ENCODE measurements around the gene RPS6KA5. TPM values are rescaled to one million over a fixed set of nuclear protein-coding genes. Genes with fewer than 3 reads are reported as not detected.
"Not testable (repeated sequence)": the region's sequence is repeated elsewhere in the genome, so short reads cannot be mapped to it uniquely, and the experiment has no call there.

RPS6KA5 gene
- total RNA-seq, 8 experiments from 2014 or later: 2.5 to 25.2 (median 5.8) TPM

- no peaks in the 10 kb centered on the region for H3K4me1 ChIP-seq (replicated peaks in 1 of 2)
- in situ Hi-C loops (cut with MboI; ENCODE audit: low pct_unique_long_range_greater_than_20kb in 2 of 9, low sequenced_read_pairs in 9 of 9, unreplicated experiment in 9 of 9): no loop called here
Measured at GRCh38 chr14:91088585-91089235, 28.3 kb upstream of the RPS6KA5 start.

GRCh38 chr14:91087470-91087869 lies 27.0 kb upstream of the RPS6KA5 start:
- H3K4me1 ChIP-seq (replicated peaks in 1 of 2); H3K4me3 ChIP-seq; H3K27ac ChIP-seq; ATAC-seq (replicated peaks in 6 of 8); in situ Hi-C loops (cut with MboI; ENCODE audit: low pct_unique_long_range_greater_than_20kb in 2 of 9, low sequenced_read_pairs in 9 of 9, unreplicated experiment in 9 of 9): not testable (repeated sequence)
- WGBS, 10 experiments: 37 to 89% (median 80%) methylated on average over 1 to 5 of the region's 5 CpGs; no CpG with 5 or more reads in 2 of the 10 experiments

More at GRCh38 chr14:91088585-91089235, 28.3 kb upstream of the RPS6KA5 start:
- Histone ChIP-seq H3K27ac (no peak overlapping the region), H3K4me3 (no peak overlapping the region)
- 33 to 100% (median 80%) methylated on average over 1 to 4 of the region's 5 CpGs; no CpG with 5 or more reads in 5 of the 10 experiments for WGBS, 10 experiments
- ATAC-seq (replicated peaks in 6 of 8): no peak

GRCh38 chr14:91084516-91084915 lies 24.1 kb upstream of the RPS6KA5 start:
- H3K4me1 ChIP-seq (replicated peaks in 1 of 2): no peaks in the 10 kb centered on the region
- no peak overlapping the region for H3K4me3 ChIP-seq
- ATAC-seq (replicated peaks in 6 of 8): no peak
- in situ Hi-C loops (cut with MboI; ENCODE audit: low pct_unique_long_range_greater_than_20kb in 2 of 9, low sequenced_read_pairs in 9 of 9, unreplicated experiment in 9 of 9): no loop called here
- 0 to 65% (median 42%) methylated on average over 1 to 2 of the region's 2 CpGs; no CpG with 5 or more reads in 3 of the 10 experiments for WGBS, 10 experiments
- no peak overlapping the region for H3K27ac ChIP-seq

GRCh38 chr14:91082282-91082681 lies 21.8 kb upstream of the RPS6KA5 start:
- H3K4me1 ChIP-seq (replicated peaks in 1 of 2): no peaks in the 10 kb centered on the region
- no peak overlapping the region for H3K27ac ChIP-seq
- no peak overlapping the region for H3K4me3 ChIP-seq
- WGBS, 10 experiments: 80 to 92% (median 86%) methylated on average over 1 to 3 of the region's 3 CpGs; no CpG with 5 or more reads in 4 of the 10 experiments
- in situ Hi-C loops (cut with MboI; ENCODE audit: low pct_unique_long_range_greater_than_20kb in 2 of 9, low sequenced_read_pairs in 9 of 9, unreplicated experiment in 9 of 9): no loop called here
- ATAC-seq (replicated peaks in 6 of 8): no peak

- no peak overlapping the region for H3K27ac ChIP-seq
- in situ Hi-C loops (cut with MboI; ENCODE audit: low pct_unique_long_range_greater_than_20kb in 2 of 9, low sequenced_read_pairs in 9 of 9, unreplicated experiment in 9 of 9): no loop called here
- no peak for ATAC-seq (replicated peaks in 6 of 8)
- H3K4me1 ChIP-seq (replicated peaks in 1 of 2): no peaks in the 10 kb centered on the region
- 83 to 100% (median 97%) methylated on average over 1 to 6 of the region's 6 CpGs; no CpG with 5 or more reads in 4 of the 10 experiments for WGBS, 10 experiments
- no peak overlapping the region for H3K4me3 ChIP-seq
Measured at GRCh38 chr14:91080071-91080470, 19.6 kb upstream of the RPS6KA5 start.

GRCh38 chr14:91078095-91078737 lies 17.8 kb upstream of the RPS6KA5 start:
- in situ Hi-C loops (cut with MboI; ENCODE audit: low pct_unique_long_range_greater_than_20kb in 2 of 9, low sequenced_read_pairs in 9 of 9, unreplicated experiment in 9 of 9): no loop called here
- Histone ChIP-seq H3K27ac (no peak overlapping the region), H3K4me1 (replicated peaks in 1 of 2) (no peaks in the 10 kb centered on the region), H3K4me3 (no peak overlapping the region)
- no peak for ATAC-seq (replicated peaks in 6 of 8)
- 60 to 100% (median 83%) methylated on average over 1 to 7 of the region's 9 CpGs for WGBS, 10 experiments

GRCh38 chr14:91075553-91075952 lies 15.1 kb upstream of the RPS6KA5 start:
- H3K27ac ChIP-seq: no peak overlapping the region
- WGBS, 10 experiments: 60 to 100% (median 92%) methylated on average over 1 to 4 of the region's 5 CpGs
- ATAC-seq (replicated peaks in 6 of 8): no peak
- in situ Hi-C loops (cut with MboI; ENCODE audit: low pct_unique_long_range_greater_than_20kb in 2 of 9, low sequenced_read_pairs in 9 of 9, unreplicated experiment in 9 of 9): no loop called here
- no peak overlapping the region for H3K4me3 ChIP-seq
- H3K4me1 ChIP-seq (replicated peaks in 1 of 2): no peaks in the 10 kb centered on the region

GRCh38 chr14:91070572-91070971 lies 10.1 kb upstream of the RPS6KA5 start:
- no peak for ATAC-seq (replicated peaks in 6 of 8)
- H3K4me3 ChIP-seq: no peak overlapping the region
- in situ Hi-C loops (cut with MboI; ENCODE audit: low pct_unique_long_range_greater_than_20kb in 2 of 9, low sequenced_read_pairs in 9 of 9, unreplicated experiment in 9 of 9): no loop called here
- no peak overlapping the region for H3K27ac ChIP-seq
- H3K4me1 ChIP-seq (replicated peaks in 1 of 2): no peaks in the 10 kb centered on the region

- in situ Hi-C loops (cut with MboI; ENCODE audit: low pct_unique_long_range_greater_than_20kb in 2 of 9, low sequenced_read_pairs in 9 of 9, unreplicated experiment in 9 of 9): no loop called here
Measured at GRCh38 chr14:91068642-91069041, 8.2 kb upstream of the RPS6KA5 start.

GRCh38 chr14:91067186-91067585 lies 6.7 kb upstream of the RPS6KA5 start:
- ATAC-seq (replicated peaks in 6 of 8): no peak
- Histone ChIP-seq H3K27ac (no peak overlapping the region), H3K4me1 (replicated peaks in 1 of 2) (no peaks in the 10 kb centered on the region), H3K4me3 (no peak overlapping the region)
- in situ Hi-C loops (cut with MboI; ENCODE audit: low pct_unique_long_range_greater_than_20kb in 2 of 9, low sequenced_read_pairs in 9 of 9, unreplicated experiment in 9 of 9): no loop called here
- WGBS, 10 experiments: 80 to 100% (median 100%) methylated on average over 1 of the region's 1 CpG; no CpG with 5 or more reads in 1 of the 10 experiments

More at GRCh38 chr14:91068642-91069041, 8.2 kb upstream of the RPS6KA5 start:
- Histone ChIP-seq H3K27ac (no peak overlapping the region), H3K4me1 (replicated peaks in 1 of 2) (no peaks in the 10 kb centered on the region), H3K4me3 (no peak overlapping the region)
- ATAC-seq (replicated peaks in 6 of 8): no peak
- WGBS, 10 experiments: 22 to 100% (median 80%) methylated on average over 1 to 2 of the region's 2 CpGs; no CpG with 5 or more reads in 1 of the 10 experiments

- Histone ChIP-seq H3K27ac (no peak overlapping the region), H3K4me1 (replicated peaks in 1 of 2) (peaks cover 4 to 5% of the 10 kb centered on the region in 2 donors), H3K4me3 (no peak overlapping the region)
- in situ Hi-C loops (cut with MboI; ENCODE audit: low pct_unique_long_range_greater_than_20kb in 2 of 9, low sequenced_read_pairs in 9 of 9, unreplicated experiment in 9 of 9): no loop called here
- 40 to 100% (median 76%) methylated on average over 1 to 3 of the region's 3 CpGs; no CpG with 5 or more reads in 5 of the 10 experiments for WGBS, 10 experiments
- ATAC-seq (replicated peaks in 6 of 8): no peak
Measured at GRCh38 chr14:91065266-91065665, 4.8 kb upstream of the RPS6KA5 start.

GRCh38 chr14:91063119-91063518 lies 2.7 kb upstream of the RPS6KA5 start:
- ATAC-seq (replicated peaks in 6 of 8): no peak
- Histone ChIP-seq H3K27ac (no peak overlapping the region), H3K4me3 (no peak overlapping the region), H3K4me1 (replicated peaks in 1 of 2) (peaks cover 4 to 5% of the 10 kb centered on the region in 2 donors)
- in situ Hi-C loops (cut with MboI; ENCODE audit: low pct_unique_long_range_greater_than_20kb in 2 of 9, low sequenced_read_pairs in 9 of 9, unreplicated experiment in 9 of 9): no loop called here

GRCh38 chr14:91062600-91062999 lies 2.2 kb upstream of the RPS6KA5 start:
- 67 to 100% (median 83%) methylated on average over 1 of the region's 2 CpGs; no CpG with 5 or more reads in 4 of the 10 experiments for WGBS, 10 experiments
- in situ Hi-C loops (cut with MboI; ENCODE audit: low pct_unique_long_range_greater_than_20kb in 2 of 9, low sequenced_read_pairs in 9 of 9, unreplicated experiment in 9 of 9): no loop called here
- Histone ChIP-seq H3K27ac (no peak overlapping the region), H3K4me1 (replicated peaks in 1 of 2) (peaks cover 4 to 5% of the 10 kb centered on the region in 2 donors), H3K4me3 (no peak overlapping the region)
- no peak for ATAC-seq (replicated peaks in 6 of 8)
